Common myeloid progenitor, CD34-positive (primary cell): ENCODE results near the gene BANF1.

Source experiments
- CTCF ChIA-PET: fragments of 350-600 bp; sonication (Branson Sonifier 250); formaldehyde crosslinking; loops from one replicate; lab custom pipeline; 2021; ENCODE audit warnings: antibody characterized with exemption; lab: Charles Lee
- POLR2A ChIA-PET: fragments of 350-600 bp; sonication (Branson Sonifier 250); formaldehyde crosslinking; loops from one replicate; lab custom pipeline; 2021; ENCODE audit warnings: antibody characterized with exemption; lab: Charles Lee
- DNase-seq, 3 donors: peaks; one replicate each; pipeline versions ENCODE4 v3.0.0 to v3.0.0-alpha.2; 2013
- H3K27ac ChIP-seq, 2 experiments: 1 replicate in 1 of 2; 2 replicates in 1 of 2; pipeline ENCODE4 v1.7.0; 2013; ENCODE audit warnings: inconsistent platforms in 2 of 2, low read length in 2 of 2, mild to moderate bottlenecking in 2 of 2, low read depth in 1 of 2, moderate library complexity in 1 of 2; ENCODE audit not compliant: severe bottlenecking in 2 of 2, insufficient read depth in 1 of 2, poor library complexity in 1 of 2
- H3K27me3 ChIP-seq, 5 experiments: replicated peaks in 2 of 5; 1 replicate in 3 of 5; 2 replicates in 2 of 5; pipeline versions ENCODE4 v1.6.1 to v1.7.0; 2013; ENCODE audit warnings: low read length in 4 of 5, mild to moderate bottlenecking in 2 of 5, moderate library complexity in 2 of 5, inconsistent platforms in 1 of 5; ENCODE audit not compliant: insufficient read depth in 5 of 5, control insufficient read depth in 4 of 5
- H3K36me3 ChIP-seq, 4 experiments: 1 replicate in 2 of 4; 2 replicates in 2 of 4; pipeline versions ENCODE4 v1.6.1 to v1.7.0; 2013; ENCODE audit warnings: low read length in 3 of 4, control low read depth in 1 of 4, mild to moderate bottlenecking in 1 of 4; ENCODE audit not compliant: control insufficient read depth in 4 of 4, insufficient read depth in 4 of 4
- H3K4me1 ChIP-seq, 4 experiments: 1 replicate in 3 of 4; 2 replicates in 1 of 4; pipeline versions ENCODE4 v1.6.1 to v1.7.1; 2013; ENCODE audit warnings: low read length in 3 of 4, mild to moderate bottlenecking in 3 of 4, control low read depth in 1 of 4, inconsistent platforms in 1 of 4, moderate library complexity in 1 of 4; ENCODE audit not compliant: control insufficient read depth in 4 of 4, insufficient read depth in 4 of 4; ENCODE audit errors: control extremely low read depth in 1 of 4
- H3K4me3 ChIP-seq, 7 experiments: 1 replicate in 4 of 7; 2 replicates in 3 of 7; pipeline versions ENCODE4 v1.5.1 to v1.7.0; 2013; ENCODE audit warnings: mild to moderate bottlenecking in 7 of 7, low read length in 6 of 7, moderate library complexity in 6 of 7, inconsistent platforms in 2 of 7, low read depth in 2 of 7, control low read depth in 1 of 7; ENCODE audit not compliant: insufficient read depth in 4 of 7, control insufficient read depth in 1 of 7; ENCODE audit errors: extremely low read depth in 1 of 7
- H3K9me3 ChIP-seq, 5 experiments: 1 replicate in 4 of 5; 2 replicates in 1 of 5; pipeline versions ENCODE4 v1.6.1 to v1.7.1; 2013; ENCODE audit warnings: low read length in 4 of 5, mild to moderate bottlenecking in 2 of 5, inconsistent platforms in 1 of 5, low read depth in 1 of 5, moderate library complexity in 1 of 5; ENCODE audit not compliant: control insufficient read depth in 4 of 5, insufficient read depth in 2 of 5; ENCODE audit errors: control extremely low read depth in 1 of 5
- WGBS: methylation state at CpG from one replicate; pipeline ENCODE4 v1.1.5; 2013; ENCODE audit not compliant: insufficient coverage; 5-methylcytosine and 5-hydroxymethylcytosine counted together

The BANF1 gene

GRCh38 chr11:66014804-66015453 is 12.6 kb downstream of the BANF1 start:
- H3K4me3 ChIP-seq = no peak overlapping the region
- ChIA-PET POLR2A (no interaction called here), CTCF (interaction anchor here (1.1 kb wide), 1 partner anchor 24 kb away, joined by 3 read pairs; no protein-coding TSS in a partner anchor)
- 93% methylated on average over 6 of the region's 6 CpGs for WGBS
- no peaks in the 10 kb centered on the region for H3K9me3 ChIP-seq
- DNase-seq = no peak
- peaks cover 0 to 31% (median 10%) of the 10 kb centered on the region in 5 experiments for H3K27me3 ChIP-seq
- peaks cover 0 to 20% (median 16%) of the 10 kb centered on the region in 4 experiments for H3K4me1 ChIP-seq
- no peak overlapping the region for H3K27ac ChIP-seq
- no peaks in the 10 kb centered on the region for H3K36me3 ChIP-seq

- Histone ChIP-seq H3K4me1 (peaks cover 0 to 22% (median 19%) of the 10 kb centered on the region in 4 experiments), H3K27ac (no peak overlapping the region), H3K36me3 (no peaks in the 10 kb centered on the region), H3K27me3 (peaks cover 0 to 25% (median 7%) of the 10 kb centered on the region in 5 experiments), H3K4me3 (no peak overlapping the region), H3K9me3 (no peaks in the 10 kb centered on the region)
- 99% methylated on average over 7 of the region's 7 CpGs for WGBS
- POLR2A ChIA-PET = no interaction called here
- no peak for DNase-seq
- CTCF ChIA-PET = interaction anchor here (1.1 kb wide), 1 partner anchor 24 kb away, joined by 3 read pairs; no protein-coding TSS in a partner anchor
These were observed 13.2 kb downstream of the BANF1 start for GRCh38 chr11:66015454-66015881.

GRCh38 chr11:66015936-66016792 is 13.9 kb downstream of the BANF1 start:
- H3K27me3 ChIP-seq = peaks cover 0 to 20% (median 7%) of the 10 kb centered on the region in 5 experiments
- H3K36me3 ChIP-seq = no peaks in the 10 kb centered on the region
- no peaks in the 10 kb centered on the region for H3K9me3 ChIP-seq
- H3K4me3 ChIP-seq = no peak overlapping the region
- peaks cover 0 to 29% (median 26%) of the 10 kb centered on the region in 4 experiments for H3K4me1 ChIP-seq
- no peak overlapping the region for H3K27ac ChIP-seq
- no peak for DNase-seq
- CTCF ChIA-PET = interaction anchor here (1.1 kb wide), 1 partner anchor 25 kb away, joined by 3 read pairs; no protein-coding TSS in a partner anchor
- WGBS = 91% methylated on average over 14 of the region's 18 CpGs
- POLR2A ChIA-PET = no interaction called here

- ChIA-PET CTCF (no interaction called here), POLR2A (no interaction called here)
- no peaks in the 10 kb centered on the region for H3K9me3 ChIP-seq
- peaks cover 0 to 31% (median 29%) of the 10 kb centered on the region in 4 experiments for H3K4me1 ChIP-seq
- WGBS = 93% methylated on average over 6 of the region's 10 CpGs
- H3K4me3 ChIP-seq = no peak overlapping the region
- no peak overlapping the region for H3K27ac ChIP-seq
- H3K36me3 ChIP-seq = no peaks in the 10 kb centered on the region
- H3K27me3 ChIP-seq = peaks cover 0 to 14% (median 3%) of the 10 kb centered on the region in 5 experiments
- no peak for DNase-seq
These were observed 14.5 kb downstream of the BANF1 start for GRCh38 chr11:66016793-66017177.

- Histone ChIP-seq H3K4me3 (no peak overlapping the region), H3K27me3 (peaks cover 0 to 8% (median 3%) of the 10 kb centered on the region in 5 experiments), H3K4me1 (peaks cover 0 to 31% (median 29%) of the 10 kb centered on the region in 4 experiments), H3K27ac (no peak overlapping the region), H3K36me3 (no peaks in the 10 kb centered on the region), H3K9me3 (no peaks in the 10 kb centered on the region)
- ChIA-PET CTCF (interaction anchor here (0.6 to 1.0 kb wide), 2 partner anchors 28 to 125 kb away, joined by 3 read pairs; no protein-coding TSS in a partner anchor), POLR2A (no interaction called here)
- no peak for DNase-seq
- 81% methylated on average over 3 of the region's 4 CpGs for WGBS
These were observed 15.0 kb downstream of the BANF1 start for GRCh38 chr11:66017321-66017720.

GRCh38 chr11:66020212-66020611 is 17.9 kb downstream of the BANF1 start:
- H3K27ac ChIP-seq = no peak overlapping the region
- ChIA-PET POLR2A (interaction anchor here (1.3 kb wide), 1 partner anchor 130 kb away, joined by 3 read pairs; the partner anchor contains the start of gene CCDC85B), CTCF (interaction anchor here (0.9 to 1.5 kb wide), 2 partner anchors 12 to 27 kb away, joined by 3 to 6 read pairs; no protein-coding TSS in a partner anchor)

More at GRCh38 chr11:66020212-66020611, 17.9 kb downstream of the BANF1 start:
- Histone ChIP-seq H3K9me3 (no peaks in the 10 kb centered on the region), H3K4me1 (peaks cover 0 to 26% (median 23%) of the 10 kb centered on the region in 4 experiments), H3K4me3 (no peak overlapping the region), H3K36me3 (no peaks in the 10 kb centered on the region), H3K27me3 (peaks cover 0 to 7% (median 0%) of the 10 kb centered on the region in 5 experiments)
- 72% methylated on average over 4 of the region's 8 CpGs for WGBS
- no peak for DNase-seq
